Stimulated activated CD4-positive, alpha-beta T cell treated with anti-CD3 and anti-CD28 coated beads, Interleukin-1b, Interleukin-23, amount 100 ng/mL, for 4 hours (primary cell): Measurements from ENCODE around the gene PPM1E.
"Not testable (repeated sequence)": the region's sequence is repeated elsewhere in the genome, so short reads cannot be mapped to it uniquely, and the experiment has no call there.

Experiments
- DNase-seq, 2 donors: peaks; one replicate each; pipeline ENCODE4 v3.0.0-alpha.2; 2020; ENCODE audit warnings: low read depth in 2 of 2

PPM1E gene

DNA sequence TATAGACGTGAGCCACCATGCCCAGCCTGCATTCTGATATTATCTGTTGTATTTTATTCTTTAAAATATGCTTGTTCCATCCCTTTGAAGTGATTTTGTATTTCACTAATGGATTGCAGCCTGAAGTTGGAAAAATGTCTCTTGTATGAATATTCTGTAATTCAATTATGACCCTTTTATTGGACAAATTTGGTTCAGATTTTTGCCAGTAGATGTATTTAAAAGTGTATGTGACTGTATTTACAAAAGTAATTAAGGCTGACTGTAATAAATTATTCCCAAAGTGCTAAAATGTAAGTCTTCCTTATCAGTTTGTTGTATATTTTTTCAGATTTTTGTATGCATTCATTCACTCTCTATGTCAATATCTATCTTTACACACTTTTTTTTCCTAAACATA, 23.8 kb downstream of the PPM1E start:
- DNase-seq, result no peak

DNA sequence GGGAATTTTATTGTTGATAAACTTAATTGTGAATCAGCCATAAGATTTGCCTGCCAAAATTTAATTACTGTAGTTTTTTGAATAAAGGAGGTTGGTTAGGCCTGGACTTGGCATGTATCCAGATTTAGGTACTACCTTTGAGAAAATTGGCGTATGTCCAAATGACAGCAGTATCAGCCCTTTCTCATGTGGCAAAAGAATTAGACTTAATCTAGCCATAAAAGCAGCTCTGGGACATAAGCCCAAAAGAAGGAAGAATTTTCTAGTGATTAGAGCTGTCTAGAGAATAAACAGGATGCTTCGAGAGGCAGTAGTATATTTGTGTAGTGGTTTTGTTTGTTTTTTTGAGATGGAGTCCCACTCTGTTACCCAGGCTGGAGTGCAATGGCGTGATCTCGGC, 27.7 kb downstream of the PPM1E start:
- no peak for DNase-seq

DNA sequence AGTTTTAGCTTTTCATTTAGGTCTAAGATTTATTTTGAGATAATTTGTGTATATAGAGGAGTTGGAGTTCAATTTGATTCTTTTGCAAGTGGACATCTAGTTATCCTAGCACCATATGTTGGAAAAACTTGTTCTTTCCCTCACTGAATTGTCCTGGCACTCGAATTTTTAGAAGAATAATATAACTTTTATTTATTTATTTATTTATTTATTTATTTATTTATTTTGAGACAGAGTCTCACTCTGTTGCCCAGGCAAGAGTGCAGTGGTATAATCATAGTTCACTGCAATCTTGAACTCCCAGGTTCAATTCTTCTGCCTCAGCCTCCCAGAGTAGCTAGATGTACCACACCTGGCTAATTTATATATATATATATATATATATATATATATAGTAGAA, 29.4 kb downstream of the PPM1E start:
- no peak for DNase-seq

DNA sequence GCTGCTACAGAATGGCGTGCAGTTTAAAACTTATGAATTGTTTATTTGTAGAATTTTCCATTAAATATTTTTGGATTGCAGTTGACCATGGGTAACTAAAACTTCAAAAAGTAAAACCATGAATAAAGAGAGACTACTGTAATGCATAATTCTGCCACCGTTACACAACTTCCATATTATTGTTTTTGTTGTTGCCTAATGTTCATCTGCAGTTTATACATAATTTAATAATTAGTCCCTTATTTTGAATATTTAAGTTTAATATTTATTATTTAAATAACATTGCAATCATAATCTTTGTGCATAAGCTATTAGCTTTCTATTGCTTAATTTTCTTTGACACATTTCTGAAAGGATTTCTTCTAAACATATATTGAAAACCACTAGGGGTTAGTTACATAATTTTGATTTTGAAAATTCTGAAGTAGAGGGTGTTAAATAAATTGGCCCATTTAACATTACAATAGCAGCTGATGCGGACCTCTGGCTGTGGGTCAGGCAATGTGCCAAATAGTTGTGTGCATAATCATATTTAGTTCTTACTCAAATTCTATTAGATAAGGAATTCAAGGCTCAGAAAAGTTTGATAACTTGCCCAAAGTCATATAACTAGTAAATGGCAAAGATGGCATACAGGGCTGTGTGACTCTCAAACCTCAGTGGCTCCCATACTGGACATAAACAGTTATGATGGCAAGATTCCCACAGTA, 31.1 kb downstream of the PPM1E start:
- no peak for DNase-seq

DNA sequence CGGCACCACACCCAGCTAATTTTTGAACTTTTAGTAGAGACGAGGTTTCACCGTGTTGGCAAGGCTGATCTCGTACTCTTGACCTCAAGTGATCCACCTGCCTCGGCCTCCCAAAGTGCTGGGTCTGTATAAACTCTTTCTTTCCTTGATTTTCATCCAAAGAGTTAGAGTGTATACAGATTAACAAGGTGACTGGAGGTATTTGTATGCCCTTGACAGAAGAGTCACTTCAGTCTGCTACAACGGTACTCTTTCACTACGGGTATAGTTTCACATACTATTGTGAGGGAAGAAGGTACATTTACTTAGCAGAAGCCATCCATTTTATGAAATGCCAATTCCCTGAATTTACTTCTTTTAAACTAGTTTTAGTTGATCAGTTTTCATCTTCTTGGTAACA, 32.5 kb downstream of the PPM1E start:
- no peak for DNase-seq

DNA sequence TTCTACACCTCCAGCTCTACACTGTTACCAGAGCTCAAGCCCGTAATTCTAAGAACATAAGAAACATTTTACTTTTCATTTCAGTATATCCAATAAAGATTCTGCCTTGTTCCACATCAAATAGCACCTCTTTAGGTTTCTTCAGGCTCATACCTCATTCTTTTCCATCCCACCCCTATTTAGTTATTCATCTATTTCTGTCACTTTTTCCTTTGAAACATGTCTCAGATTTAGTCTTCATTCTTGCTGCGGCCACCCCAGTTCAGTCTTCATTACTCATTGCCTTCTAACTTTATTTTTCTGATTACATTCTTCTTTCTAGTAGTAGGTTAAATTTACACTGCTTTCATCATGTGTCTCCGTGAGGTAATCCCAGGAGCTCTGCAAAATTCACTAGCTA, 33.5 kb downstream of the PPM1E start:
- DNase-seq, result no peak

DNA sequence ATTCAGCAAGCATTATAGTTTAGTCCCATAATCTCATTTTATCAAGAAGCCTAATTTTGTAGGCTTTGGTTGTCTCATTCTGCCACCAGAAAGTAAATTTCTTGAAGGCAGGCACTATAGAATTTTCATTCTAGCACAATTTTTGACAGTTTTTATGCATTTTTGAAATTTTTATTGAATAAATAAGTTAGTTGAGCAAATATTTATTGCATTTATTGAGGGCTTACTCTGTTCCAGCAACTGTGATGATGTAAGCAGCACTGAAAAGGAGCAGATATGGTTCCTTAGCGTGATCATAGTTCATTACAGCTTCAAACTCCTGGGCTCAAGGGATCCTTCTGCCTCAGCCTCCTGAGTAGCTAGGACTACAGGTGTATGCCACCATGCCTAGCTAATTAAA, 34.2 kb downstream of the PPM1E start:
- DNase-seq, result no peak

DNA sequence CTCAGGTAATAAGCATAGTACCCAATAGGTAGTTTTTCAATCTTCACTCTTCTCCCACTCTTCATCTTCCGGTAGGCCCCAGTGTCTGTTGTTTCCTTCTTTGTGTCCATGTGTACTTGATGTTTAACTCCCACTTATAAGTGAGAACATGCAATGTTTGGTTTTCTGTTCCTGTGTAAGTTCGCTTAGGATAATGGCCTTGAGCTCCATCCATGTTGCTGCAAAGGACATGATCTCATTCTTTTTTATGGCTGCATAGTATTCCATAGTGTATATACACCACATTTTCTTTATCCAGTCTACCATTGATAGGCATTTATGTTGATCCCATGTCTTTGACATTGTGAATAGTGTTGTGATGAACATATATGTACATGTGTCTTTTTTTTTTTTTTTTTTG, 38.9 kb downstream of the PPM1E start:
- not testable (repeated sequence) for DNase-seq

DNA sequence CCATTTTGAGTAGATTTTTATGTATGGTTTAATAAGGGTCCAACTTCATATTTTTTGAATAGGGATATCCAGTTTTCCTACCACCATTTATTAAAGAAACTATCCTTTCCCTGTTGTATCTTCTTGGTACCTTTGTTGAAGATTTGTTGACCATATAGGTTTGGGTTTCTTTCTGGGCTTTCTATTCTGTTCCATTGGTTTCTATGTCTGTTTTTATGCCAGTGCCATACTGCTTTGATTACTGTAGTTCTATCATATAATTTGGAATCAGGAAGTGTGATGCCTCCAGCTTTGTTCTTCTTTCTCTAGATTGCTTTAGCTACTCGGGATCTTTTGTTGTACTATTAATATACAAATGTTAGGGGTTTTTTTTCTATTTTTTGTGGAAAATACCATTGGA, 46.5 kb downstream of the PPM1E start:
- DNase-seq, result no peak

DNA sequence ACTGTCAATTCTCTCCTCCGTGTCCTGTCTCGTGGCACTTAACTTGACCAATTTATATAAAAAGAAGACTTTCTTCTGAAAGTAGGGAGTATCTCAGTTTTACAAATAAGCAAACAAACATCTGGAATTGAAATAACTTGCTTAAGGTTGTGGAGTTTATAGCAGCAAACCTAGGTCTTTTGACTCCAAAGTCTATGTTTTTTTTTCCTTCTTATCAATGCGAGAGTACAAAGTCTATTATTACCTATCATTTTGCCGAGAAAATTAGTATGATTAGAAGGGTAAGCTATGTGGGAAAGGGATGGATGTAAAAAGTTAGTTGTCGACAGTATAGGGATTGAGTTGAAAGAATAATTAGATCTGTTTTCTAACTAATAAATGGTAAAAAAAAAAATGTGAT, 50.4 kb downstream of the PPM1E start:
- no peak for DNase-seq

DNA sequence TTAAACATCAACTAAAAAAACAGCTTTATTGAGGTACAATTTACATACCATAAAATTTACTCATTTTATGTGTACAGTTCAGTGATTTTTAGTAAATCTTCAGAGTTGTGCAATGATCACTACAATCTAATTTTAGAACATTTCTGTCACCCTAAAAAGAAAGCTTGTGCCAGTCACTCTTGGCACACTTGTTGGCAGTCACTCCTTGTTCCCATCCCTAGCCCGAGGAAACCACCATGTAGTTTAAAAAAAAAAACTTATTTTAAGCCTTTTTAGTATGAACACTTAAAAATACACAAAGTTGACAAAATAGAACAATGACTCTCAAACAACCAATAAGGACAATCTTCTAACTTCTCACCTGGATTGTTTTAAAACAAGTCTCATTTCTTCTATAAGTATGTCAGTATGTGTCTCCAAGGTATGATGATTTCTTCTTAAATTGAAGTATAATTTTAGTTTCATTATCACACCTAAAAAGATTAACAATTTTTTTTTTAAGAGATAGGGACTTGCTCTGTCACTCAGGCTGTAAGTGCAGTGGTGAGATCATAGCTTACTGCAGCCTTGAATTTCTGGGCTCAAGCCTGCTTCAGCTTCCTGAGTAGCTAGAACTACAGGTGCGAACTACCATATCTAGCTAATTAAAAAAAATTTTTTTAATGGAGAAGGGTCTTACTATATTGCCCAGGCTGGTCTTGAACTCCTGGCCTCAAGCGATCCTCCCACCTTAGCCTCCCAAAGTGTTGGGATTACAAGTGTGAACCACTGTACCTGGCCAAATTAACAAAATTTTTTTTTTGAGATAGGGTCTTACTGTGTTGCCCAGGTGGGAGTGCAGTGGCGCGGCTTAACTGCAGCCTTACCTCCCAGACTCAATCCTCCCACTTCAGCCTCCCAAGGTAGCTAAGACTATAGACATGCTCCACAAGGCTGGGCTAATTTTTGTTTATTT, 53.2 kb downstream of the PPM1E start:
- no peak for DNase-seq

DNA sequence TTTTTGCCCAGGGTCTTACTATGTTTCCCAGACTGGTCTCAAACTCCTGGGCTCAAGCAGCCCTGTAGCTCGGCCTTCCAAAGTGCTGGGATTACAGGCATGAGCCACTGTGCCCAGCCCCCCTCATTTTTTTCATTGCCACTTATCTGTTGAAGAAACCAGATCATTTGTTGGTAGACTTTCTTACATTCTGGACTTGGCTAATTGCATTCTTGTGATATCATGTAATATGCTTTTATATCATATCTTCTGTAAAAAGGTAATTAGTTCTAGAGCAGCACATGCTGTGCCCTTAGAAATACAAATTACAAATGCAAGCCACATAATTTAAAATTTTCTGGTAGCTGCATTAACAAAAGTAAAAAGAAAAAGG, 53.9 kb downstream of the PPM1E start:
- no peak for DNase-seq

DNA sequence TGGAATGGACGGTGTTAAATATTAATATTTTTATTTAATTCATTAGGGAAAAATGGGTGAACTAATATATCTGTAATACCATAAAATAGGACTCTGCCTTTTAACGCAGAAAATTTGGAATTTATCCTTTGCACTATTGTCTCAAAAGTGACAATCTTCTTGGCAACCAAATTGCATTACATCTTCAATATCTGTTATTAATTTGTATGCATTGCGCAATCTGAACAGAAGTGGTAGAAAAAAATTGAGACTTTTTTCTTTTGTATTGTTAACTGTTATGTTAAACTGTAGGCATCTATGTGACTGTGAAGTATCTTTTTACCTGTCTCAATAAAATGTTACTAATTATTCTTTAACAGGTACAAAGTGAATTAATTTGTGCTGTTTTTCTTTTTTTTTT, 55.6 kb downstream of the PPM1E start:
- no peak for DNase-seq

DNA sequence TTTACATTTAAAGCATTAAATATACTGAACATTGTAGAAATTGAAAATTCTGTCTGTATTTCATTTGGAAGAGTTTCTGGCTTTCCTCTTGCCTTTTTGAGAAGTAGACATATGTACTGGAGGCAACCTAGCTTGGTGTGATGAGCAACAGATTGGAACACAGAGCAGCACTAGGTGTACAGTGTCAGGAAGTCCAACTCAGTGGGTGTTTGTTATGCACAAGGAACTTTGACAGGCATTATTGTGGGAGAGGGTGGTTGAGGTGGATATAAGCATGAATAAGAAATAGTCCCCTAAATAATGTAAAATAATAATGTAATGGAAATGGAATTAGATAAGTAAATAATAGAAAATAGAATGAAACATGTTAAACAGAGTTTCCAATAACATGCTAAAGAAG, 58.1 kb downstream of the PPM1E start:
- DNase-seq, result no peak

DNA sequence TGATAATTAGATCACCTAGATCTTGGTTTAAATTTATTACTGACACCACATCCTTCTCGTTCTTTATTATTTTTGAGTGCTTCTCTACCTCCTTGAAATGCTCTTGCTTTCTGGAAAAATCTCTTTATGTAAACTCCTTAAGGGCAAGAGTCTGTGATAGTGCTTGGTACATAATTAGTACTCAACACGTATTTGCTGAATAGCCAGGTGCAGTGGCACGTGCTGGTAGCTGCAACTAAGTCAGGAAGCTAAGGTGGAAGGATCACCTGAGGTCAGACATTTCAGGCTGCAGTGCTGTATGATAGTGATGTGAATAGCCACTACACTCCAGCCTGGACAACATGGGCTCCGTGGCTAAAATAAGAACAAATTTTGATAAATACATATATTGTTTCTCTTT, 63.0 kb downstream of the PPM1E start:
- no peak for DNase-seq

DNA sequence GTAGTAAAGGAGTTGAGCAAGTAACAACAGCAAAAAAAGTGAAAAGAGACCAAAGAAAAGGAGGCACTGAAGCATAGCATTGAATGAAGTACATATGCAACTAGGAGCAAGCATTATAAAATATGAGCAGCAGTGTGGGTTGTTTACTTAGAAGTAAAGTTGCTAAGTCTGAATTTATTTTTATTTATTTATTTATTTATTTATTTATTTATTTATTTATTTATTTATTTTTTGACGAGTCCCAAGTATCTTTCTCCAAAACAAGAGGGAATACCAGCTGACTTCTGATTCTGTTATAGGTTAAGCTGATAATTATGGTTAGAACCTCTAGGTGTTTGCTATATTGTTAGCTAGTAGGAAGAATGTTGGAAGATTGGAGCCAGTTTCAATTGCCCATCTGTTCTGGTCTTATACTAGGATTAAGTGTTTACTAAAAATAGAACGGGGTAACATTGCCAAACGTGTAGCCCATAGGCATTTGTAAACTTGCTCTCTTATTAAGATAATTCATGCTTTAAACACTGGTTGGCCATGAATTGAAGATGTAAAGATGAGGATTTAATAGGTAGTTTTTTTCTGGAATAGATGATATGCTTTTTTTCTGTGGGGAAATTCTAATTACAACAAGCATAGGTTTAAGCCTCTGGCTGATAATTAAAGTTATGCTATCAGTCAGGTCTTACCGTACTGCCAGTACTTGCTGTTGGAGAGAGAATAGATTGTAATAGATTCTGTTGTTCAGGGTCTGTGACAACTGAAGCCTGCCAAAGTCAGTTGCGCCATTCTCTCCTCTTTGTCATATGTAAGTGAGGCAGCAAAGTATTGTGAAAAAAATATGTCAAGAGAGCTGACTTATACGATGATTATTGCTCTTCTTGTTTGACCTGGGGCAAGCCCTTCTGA, 66.7 kb downstream of the PPM1E start:
- no peak for DNase-seq

DNA sequence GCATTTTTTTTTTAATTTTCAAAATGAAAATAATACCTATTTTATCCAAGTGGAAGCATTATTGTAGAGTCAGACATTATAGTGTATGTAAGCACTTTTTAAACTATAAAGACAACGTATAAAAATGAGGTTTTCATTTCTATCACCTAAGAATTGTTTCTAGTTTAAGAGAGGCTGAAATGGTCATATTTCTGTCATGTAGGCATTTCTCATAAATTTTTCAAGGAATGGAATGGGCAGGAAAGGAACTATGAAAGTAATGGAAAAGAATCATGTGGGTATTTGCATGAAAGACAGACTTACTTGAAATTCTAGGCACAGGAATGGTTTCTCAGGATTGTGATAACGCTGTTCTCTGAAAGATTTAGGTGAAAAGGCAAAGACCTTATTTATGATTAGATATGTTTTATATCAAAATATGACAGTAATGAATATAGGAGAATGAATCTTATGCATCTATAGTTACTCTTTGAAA, 67.4 kb downstream of the PPM1E start:
- DNase-seq, result no peak

DNA sequence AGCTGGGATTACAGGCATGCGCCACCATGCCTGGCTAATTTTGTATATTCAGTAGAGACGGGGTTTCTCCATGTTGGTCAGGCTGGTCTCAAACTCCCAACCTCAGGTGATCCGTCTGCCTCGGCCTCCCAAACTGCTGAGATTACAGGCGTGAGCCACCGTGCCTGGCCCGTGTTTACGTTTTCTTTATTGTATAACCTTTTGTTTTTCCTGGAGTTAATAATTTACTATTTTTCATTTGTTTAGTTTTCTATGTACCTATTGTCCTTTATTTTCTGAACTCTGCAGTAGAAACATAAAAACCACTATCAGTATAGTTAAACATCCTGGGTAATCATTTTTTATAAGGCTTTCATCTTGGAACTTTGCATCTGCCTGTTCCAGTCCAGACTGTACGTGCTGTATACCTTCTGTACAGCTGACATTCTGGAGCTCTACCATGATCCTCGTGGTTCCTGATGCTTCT, 73.6 kb downstream of the PPM1E start:
- no peak for DNase-seq

DNA sequence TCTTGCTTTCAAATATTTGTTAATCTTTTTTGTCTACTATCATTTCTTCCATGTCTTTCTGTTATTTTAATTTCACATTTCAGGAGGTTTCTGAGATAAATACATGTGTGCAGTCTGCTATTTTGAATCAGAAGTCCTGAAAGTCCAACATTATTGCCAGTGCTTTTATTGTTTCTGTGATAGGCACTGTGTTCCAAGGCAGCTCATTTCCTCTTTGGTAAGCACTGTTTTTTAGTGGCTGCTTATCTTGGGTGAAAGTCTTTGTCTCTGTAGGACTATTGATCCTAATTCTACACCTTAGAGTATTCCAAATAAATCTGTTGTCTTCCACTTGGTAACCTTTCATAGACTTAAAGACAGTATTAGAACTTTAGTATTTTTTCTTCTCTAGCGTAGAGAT, 76.1 kb downstream of the PPM1E start:
- DNase-seq, result no peak

DNA sequence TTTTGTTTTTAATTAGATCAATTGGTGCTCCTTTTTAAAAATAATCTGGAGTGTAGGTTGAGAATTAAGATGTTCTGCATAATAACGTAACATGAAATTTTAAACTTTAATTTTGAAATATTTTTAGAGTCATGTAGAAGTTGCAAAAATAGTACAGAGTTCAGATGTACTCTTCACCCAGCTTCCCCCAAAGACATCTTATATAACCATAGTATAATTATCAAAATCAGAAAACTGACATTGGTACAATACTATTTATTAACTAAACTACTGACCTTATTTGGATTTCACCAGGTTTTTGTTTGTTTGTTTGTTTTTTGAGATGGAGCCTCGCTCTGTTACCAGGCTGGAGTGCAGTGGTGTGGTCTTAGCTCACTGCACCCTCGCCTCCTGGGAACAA, 76.9 kb downstream of the PPM1E start:
- DNase-seq, result no peak

DNA sequence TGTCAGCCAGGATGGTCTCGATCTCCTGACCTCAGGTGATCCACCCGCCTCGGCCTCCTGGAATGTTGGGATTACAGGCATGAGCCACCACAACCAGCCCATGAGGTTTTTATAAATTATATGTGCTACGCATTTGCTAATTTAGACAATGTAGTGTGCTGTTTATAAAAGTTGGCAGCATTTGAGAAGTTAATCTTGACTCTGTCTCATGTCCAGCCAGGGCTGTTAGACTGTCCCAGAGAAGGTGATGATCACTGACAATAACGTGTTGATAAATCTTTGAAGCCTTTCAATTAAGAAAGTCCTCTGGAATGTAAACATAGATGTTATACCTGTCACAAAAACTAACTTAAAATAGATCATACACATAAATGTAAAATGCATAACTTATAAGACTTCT, 82.0 kb downstream of the PPM1E start:
- DNase-seq, result no peak
